Effector memory CD8-positive, alpha-beta T cell (primary cell): Measurements from ENCODE around the gene GCK.

Experiments
- ATAC-seq: fragments of 150-1000 bp; cut with Tn5 transposase; replicated peaks from 2 replicates; pipeline ENCODE4 v1.10.0; 2021; ENCODE audit warnings: mild to moderate bottlenecking, moderate library complexity
- DNase-seq, 3 experiments: peaks; one replicate each; pipeline ENCODE4 v3.0.0; 2021
- H3K27ac Mint-ChIP-seq, 2 donors: one replicate each; pipeline ENCODE4 v1.8.0; 2022; ENCODE audit warnings: mild to moderate bottlenecking in 2 of 2, mixed read lengths in 2 of 2, moderate library complexity in 2 of 2
- H3K27me3 Mint-ChIP-seq, 2 donors: one replicate each; pipeline ENCODE4 v1.8.0; 2022; ENCODE audit warnings: mixed read lengths in 2 of 2
- H3K36me3 Mint-ChIP-seq: one replicate; pipeline ENCODE4 v1.8.0; 2022; ENCODE audit warnings: mild to moderate bottlenecking, moderate library complexity, mixed read lengths; ENCODE audit not compliant: insufficient read depth
- H3K4me1 Mint-ChIP-seq, 2 donors: one replicate each; pipeline ENCODE4 v1.8.0; 2022; ENCODE audit warnings: low read depth in 2 of 2, mixed read lengths in 2 of 2
- H3K4me3 Mint-ChIP-seq, 2 donors: one replicate each; pipeline ENCODE4 v1.8.0; 2022; ENCODE audit warnings: mild to moderate bottlenecking in 2 of 2, mixed read lengths in 2 of 2, moderate library complexity in 2 of 2
- H3K9me3 Mint-ChIP-seq, 2 donors: one replicate each; pipeline ENCODE4 v1.8.0; 2022; ENCODE audit warnings: mixed read lengths in 2 of 2

The GCK gene

GRCh38 chr7:44158096-44158872 lies 31.0 kb downstream of the GCK start:
- H3K4me1 Mint-ChIP-seq = no peaks in the 10 kb centered on the region
- no peak overlapping the region for H3K27ac Mint-ChIP-seq
- no peaks in the 10 kb centered on the region for H3K9me3 Mint-ChIP-seq
- H3K4me3 Mint-ChIP-seq = no peak overlapping the region
- DNase-seq (no peak), ATAC-seq (no peak)
- no peaks in the 10 kb centered on the region for H3K36me3 Mint-ChIP-seq
- H3K27me3 Mint-ChIP-seq = peaks cover 12 to 25% of the 10 kb centered on the region in 2 donors

- DNase-seq (no peak), ATAC-seq (no peak)
- no peaks in the 10 kb centered on the region for H3K36me3 Mint-ChIP-seq
- H3K27ac Mint-ChIP-seq = no peak overlapping the region
- H3K4me1 Mint-ChIP-seq = no peaks in the 10 kb centered on the region
- peaks cover 7 to 19% of the 10 kb centered on the region in 2 donors for H3K27me3 Mint-ChIP-seq
- no peak overlapping the region for H3K4me3 Mint-ChIP-seq
- no peaks in the 10 kb centered on the region for H3K9me3 Mint-ChIP-seq
Observed at GRCh38 chr7:44157116-44158080, 31.8 kb downstream of the GCK start.

- Mint-ChIP-seq H3K4me3 (no peak overlapping the region), H3K27ac (no peak overlapping the region), H3K9me3 (no peaks in the 10 kb centered on the region), H3K4me1 (no peaks in the 10 kb centered on the region), H3K36me3 (no peaks in the 10 kb centered on the region), H3K27me3 (peaks cover 0 to 13% of the 10 kb centered on the region in 2 donors)
- DNase-seq (no peak), ATAC-seq (no peak)
Observed at GRCh38 chr7:44156453-44157010, 32.7 kb downstream of the GCK start.

GRCh38 chr7:44155191-44156185 lies 33.8 kb downstream of the GCK start:
- Mint-ChIP-seq H3K27me3 (peaks cover 0 to 13% of the 10 kb centered on the region in 2 donors), H3K9me3 (no peaks in the 10 kb centered on the region), H3K36me3 (no peaks in the 10 kb centered on the region), H3K4me3 (no peak overlapping the region), H3K27ac (no peak overlapping the region), H3K4me1 (no peaks in the 10 kb centered on the region)
- ATAC-seq (no peak), DNase-seq (no peak)

- no peaks in the 10 kb centered on the region for H3K4me1 Mint-ChIP-seq
- peaks cover 0 to 13% of the 10 kb centered on the region in 2 donors for H3K27me3 Mint-ChIP-seq
- no peak overlapping the region for H3K27ac Mint-ChIP-seq
- no peaks in the 10 kb centered on the region for H3K36me3 Mint-ChIP-seq
- no peaks in the 10 kb centered on the region for H3K9me3 Mint-ChIP-seq
- ATAC-seq = no peak
- no peak for DNase-seq
- no peak overlapping the region for H3K4me3 Mint-ChIP-seq
Observed at GRCh38 chr7:44154703-44155102, 34.5 kb downstream of the GCK start.

- ATAC-seq = no peak
- Mint-ChIP-seq H3K27me3 (peaks cover 0 to 13% of the 10 kb centered on the region in 2 donors), H3K4me3 (no peak overlapping the region), H3K27ac (no peak overlapping the region), H3K36me3 (no peaks in the 10 kb centered on the region), H3K4me1 (no peaks in the 10 kb centered on the region), H3K9me3 (no peaks in the 10 kb centered on the region)
- DNase-seq = no peak
Observed at GRCh38 chr7:44153948-44154335, 35.3 kb downstream of the GCK start.

GRCh38 chr7:44152971-44153947 lies 36.0 kb downstream of the GCK start:
- H3K4me1 Mint-ChIP-seq = no peaks in the 10 kb centered on the region
- no peak overlapping the region for H3K27ac Mint-ChIP-seq
- no peaks in the 10 kb centered on the region for H3K36me3 Mint-ChIP-seq

GRCh38 chr7:44151956-44152355 lies 37.3 kb downstream of the GCK start:
- DNase-seq = no peak

More at GRCh38 chr7:44152971-44153947, 36.0 kb downstream of the GCK start:
- Mint-ChIP-seq H3K4me3 (no peak overlapping the region), H3K27me3 (peaks cover 0 to 13% of the 10 kb centered on the region in 2 donors), H3K9me3 (no peaks in the 10 kb centered on the region)
- DNase-seq = no peak
- no peak for ATAC-seq

GRCh38 chr7:44150966-44151941 lies 38.0 kb downstream of the GCK start:
- peaks cover 0 to 4% of the 10 kb centered on the region in 2 donors for H3K4me1 Mint-ChIP-seq
- no peak for ATAC-seq

More at GRCh38 chr7:44151956-44152355, 37.3 kb downstream of the GCK start:
- Mint-ChIP-seq H3K4me3 (no peak overlapping the region), H3K27ac (no peak overlapping the region), H3K4me1 (no peaks in the 10 kb centered on the region), H3K9me3 (no peaks in the 10 kb centered on the region), H3K27me3 (peaks cover 0 to under 1% of the 10 kb centered on the region in 2 donors), H3K36me3 (no peaks in the 10 kb centered on the region)
- no peak for ATAC-seq

GRCh38 chr7:44150466-44150832 lies 38.8 kb downstream of the GCK start:
- H3K9me3 Mint-ChIP-seq = no peaks in the 10 kb centered on the region
- DNase-seq (no peak), ATAC-seq (no peak)
- no peak overlapping the region for H3K27ac Mint-ChIP-seq
- peaks cover 0 to 5% of the 10 kb centered on the region in 2 donors for H3K4me1 Mint-ChIP-seq
- H3K36me3 Mint-ChIP-seq = no peaks in the 10 kb centered on the region
- H3K27me3 Mint-ChIP-seq = peaks cover under 1 to 5% of the 10 kb centered on the region in 2 donors
- no peak overlapping the region for H3K4me3 Mint-ChIP-seq

More at GRCh38 chr7:44150966-44151941, 38.0 kb downstream of the GCK start:
- Mint-ChIP-seq H3K4me3 (no peak overlapping the region), H3K27me3 (peaks cover 0 to 5% of the 10 kb centered on the region in 2 donors), H3K36me3 (no peaks in the 10 kb centered on the region), H3K9me3 (no peaks in the 10 kb centered on the region), H3K27ac (no peak overlapping the region)
- DNase-seq = no peak
